Measurements from ENCODE around the gene BMP7. TPM values are rescaled to one million over a fixed set of nuclear protein-coding genes. Genes with fewer than 3 reads are reported as not detected.

The BMP7 gene
- total RNA-seq, 2 experiments from 2014 or later: 2.2 to 94.2 TPM

DNA sequence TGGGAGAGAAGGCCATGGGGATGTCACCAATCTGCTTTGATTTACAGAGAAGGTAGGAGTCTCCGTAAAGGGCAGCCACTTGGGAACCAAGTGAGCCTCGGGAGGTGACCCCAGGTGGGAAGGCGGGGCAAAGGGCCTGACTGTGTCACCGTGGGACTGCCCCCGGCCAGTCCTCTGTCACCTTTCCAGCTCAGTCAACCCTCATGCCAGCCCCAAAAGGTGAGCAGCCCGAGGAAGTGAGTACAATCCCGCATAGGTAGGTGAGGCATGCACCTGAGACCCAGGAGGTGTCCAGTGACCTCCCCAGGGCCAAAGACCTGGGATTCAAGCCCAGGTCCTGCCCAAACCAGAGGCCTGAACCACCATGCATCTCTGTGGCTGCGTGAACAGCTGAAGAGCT lies 36.2 kb downstream of the BMP7 start:
- CTCF ChIA-PET (ENCODE audit: unreplicated experiment): no interaction called here
- DNase-seq (ENCODE audit: low spot score): no peak
- Histone ChIP-seq H3K4me1 (ENCODE audit: insufficient read depth, low read length, poor library complexity, severe bottlenecking) (peaks cover 31% of the 10 kb centered on the region), H2AFZ (ENCODE audit: low read length) (no peak overlapping the region), H3K79me2 (ENCODE audit: insufficient read depth, low read depth, low read length) (peaks cover 50% of the 10 kb centered on the region), H3K4me3 (ENCODE audit: low read depth, low read length, poor library complexity, severe bottlenecking) (no peak overlapping the region), H3K4me2 (ENCODE audit: low read length) (no peak overlapping the region), H3K9me2 (ENCODE audit: insufficient read depth, low read length) (no peaks in the 10 kb centered on the region), H3K36me3 (ENCODE audit: insufficient read depth, low read length) (peaks cover 37% of the 10 kb centered on the region), H4K20me1 (ENCODE audit: insufficient read depth, low read length) (no peaks in the 10 kb centered on the region; the same call in 1 of the 2 replicates), H3K9me3 (ENCODE audit: low read length) (no peaks in the 10 kb centered on the region), H3K27ac (ENCODE audit: low read depth, low read length, poor library complexity, severe bottlenecking) (no peak overlapping the region)
- TF ChIP-seq CTCF (conservative IDR thresholded peaks at IDR 0.05; ENCODE audit: low read length): no peak
- no TSS peak for BruUV-seq (replicated peaks)
- intact Hi-C loops (cut with micrococcal nuclease; ENCODE audit: unreplicated experiment): no loop called here
- POLR2A ChIA-PET: no interaction called here

GRCh38 chr20:57229490-57229889 lies 37.0 kb downstream of the BMP7 start:
- Histone ChIP-seq H3K36me3 (ENCODE audit: insufficient read depth, low read length) (peaks cover 38% of the 10 kb centered on the region), H4K20me1 (ENCODE audit: insufficient read depth, low read length) (no peaks in the 10 kb centered on the region; the same call in 1 of the 2 replicates), H3K4me3 (ENCODE audit: low read depth, low read length, poor library complexity, severe bottlenecking) (no peak overlapping the region), H3K27ac (ENCODE audit: low read depth, low read length, poor library complexity, severe bottlenecking) (no peak overlapping the region), H3K9me2 (ENCODE audit: insufficient read depth, low read length) (no peaks in the 10 kb centered on the region), H3K79me2 (ENCODE audit: insufficient read depth, low read depth, low read length) (peaks cover 45% of the 10 kb centered on the region), H3K9me3 (ENCODE audit: low read length) (no peaks in the 10 kb centered on the region), H3K4me1 (ENCODE audit: insufficient read depth, low read length, poor library complexity, severe bottlenecking) (peaks cover 31% of the 10 kb centered on the region), H3K4me2 (ENCODE audit: low read length) (peak overlapping the region; percentile 17; the same call in 1 of the 2 replicates), H2AFZ (ENCODE audit: low read length) (no peak overlapping the region)
- TF ChIP-seq CTCF (conservative IDR thresholded peaks at IDR 0.05; ENCODE audit: low read length): no peak
- TF ChIP-seq EZH2phosphoT487 (IDR thresholded peaks at IDR 0.05; ENCODE audit: borderline replicate concordance, low read depth, low read length): no peak
- POLR2A ChIA-PET: no interaction called here
- BruUV-seq (replicated peaks): no TSS peak
- no peak for DNase-seq (ENCODE audit: low spot score)
- CTCF ChIA-PET (ENCODE audit: unreplicated experiment): interaction anchor here (0.5 kb wide), 1 partner anchor 10 kb away, joined by 3 read pairs; no protein-coding TSS in a partner anchor
- intact Hi-C loops (cut with micrococcal nuclease; ENCODE audit: unreplicated experiment): no loop called here

- BruUV-seq (replicated peaks): no TSS peak
- H3K4me1 ChIP-seq (ENCODE audit: insufficient read depth, low read length, poor library complexity, severe bottlenecking): peaks cover 21% of the 10 kb centered on the region
- H3K27ac ChIP-seq (ENCODE audit: low read depth, low read length, poor library complexity, severe bottlenecking): no peak overlapping the region
- H3K79me2 ChIP-seq (ENCODE audit: insufficient read depth, low read depth, low read length): peaks cover 20% of the 10 kb centered on the region; the same call in 1 of the 2 replicates
- no peak overlapping the region for H3K4me2 ChIP-seq (ENCODE audit: low read length)
- intact Hi-C loops (cut with micrococcal nuclease; ENCODE audit: unreplicated experiment): no loop called here
- H3K36me3 ChIP-seq (ENCODE audit: insufficient read depth, low read length): peaks cover 68% of the 10 kb centered on the region
- no peaks in the 10 kb centered on the region for H3K9me3 ChIP-seq (ENCODE audit: low read length)
- no peaks in the 10 kb centered on the region for H3K9me2 ChIP-seq (ENCODE audit: insufficient read depth, low read length)
- no peak overlapping the region for H3K4me3 ChIP-seq (ENCODE audit: low read depth, low read length, poor library complexity, severe bottlenecking)
- DNase-seq (ENCODE audit: low spot score): no peak
- H4K20me1 ChIP-seq (ENCODE audit: insufficient read depth, low read length): no peaks in the 10 kb centered on the region; the same call in 1 of the 2 replicates
- TF ChIP-seq CTCF (conservative IDR thresholded peaks at IDR 0.05; ENCODE audit: low read length) (no peak), EZH2phosphoT487 (IDR thresholded peaks at IDR 0.05; ENCODE audit: borderline replicate concordance, low read depth, low read length) (no peak)
- H2AFZ ChIP-seq (ENCODE audit: low read length): no peak overlapping the region
- CTCF ChIA-PET (ENCODE audit: unreplicated experiment): no interaction called here
- POLR2A ChIA-PET: no interaction called here
Observed at GRCh38 chr20:57225830-57226229, 40.6 kb downstream of the BMP7 start.

Data from OCI-LY7 (cell line).